ENCODE results near the gene SLC12A4. TPM values are rescaled to one million over a fixed set of nuclear protein-coding genes. Genes with fewer than 3 reads are reported as not detected.
"Not testable (repeated sequence)": the region's sequence is repeated elsewhere in the genome, so short reads cannot be mapped to it uniquely, and the experiment has no call there.

SLC12A4 gene
- total RNA-seq, 4 donors from 2014 or later, result 65.8 to 142 (median 81.3) TPM

DNA sequence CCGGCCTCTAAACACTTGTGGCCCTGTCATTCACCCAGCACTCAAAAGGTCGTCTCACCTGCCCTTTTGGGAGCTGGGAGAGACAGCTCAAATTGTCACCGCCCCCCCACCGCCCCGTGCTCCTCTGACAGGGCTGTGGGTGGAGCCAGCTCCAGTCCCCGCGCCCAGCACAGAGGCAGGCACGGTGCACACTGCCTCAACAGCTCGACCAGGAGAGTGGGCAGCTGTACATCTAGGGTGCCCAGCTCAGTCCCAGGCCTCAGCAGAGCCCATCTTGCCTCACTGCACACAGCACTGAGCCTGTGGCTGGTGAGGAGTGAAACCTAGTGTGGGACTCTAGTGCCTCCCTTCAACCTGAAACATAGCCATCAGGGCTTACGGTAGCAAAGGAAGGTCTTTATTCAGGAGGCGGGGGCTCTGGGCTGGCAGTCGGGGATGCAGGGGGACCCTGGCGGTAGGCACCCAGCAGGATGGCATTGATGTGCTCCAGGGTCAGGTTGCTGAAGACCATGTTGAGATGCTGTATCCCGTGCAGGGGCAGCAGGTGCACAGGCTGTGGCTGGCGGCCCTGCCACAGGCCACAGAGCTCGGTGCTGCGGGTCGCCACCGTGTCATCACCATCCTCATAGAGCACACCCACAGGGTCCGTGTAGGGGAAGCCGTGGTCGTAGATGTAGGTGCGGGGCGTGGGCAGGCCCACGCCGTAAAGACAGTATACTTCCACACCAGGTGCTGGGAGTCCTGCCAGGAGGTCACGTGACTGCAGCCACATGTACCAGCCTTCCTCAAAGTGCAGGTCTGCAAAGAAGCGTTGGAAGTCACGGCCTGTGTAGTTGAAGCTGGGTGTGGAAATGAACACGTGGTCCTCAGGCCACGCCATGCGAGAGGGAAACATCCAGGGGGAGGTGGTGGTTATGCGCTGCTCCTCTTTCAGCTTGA, 28.7 kb downstream of the SLC12A4 start:
- Histone ChIP-seq H3K9me3 (no peaks in the 10 kb centered on the region), H3K4me3 (no peak overlapping the region), H3K27ac (replicated peaks in 1 of 4) (peak overlapping the region in 2 of 4 donors; percentile 15 to 36), H3K4me1 (peaks cover 31 to 64% (median 55%) of the 10 kb centered on the region in 4 donors), H3K36me3 (peaks cover 19 to 60% (median 47%) of the 10 kb centered on the region in 4 donors), H3K27me3 (no peaks in the 10 kb centered on the region)
- intact Hi-C loops (cut with DNase I), result no loop called here
- TF ChIP-seq EP300 (IDR thresholded peaks at IDR 0.05), result no peak
- TF ChIP-seq POLR2AphosphoS5 (IDR thresholded peaks at IDR 0.05), result peak in 1 of 2 donors; percentile 36
- TF ChIP-seq, protein P1, sequence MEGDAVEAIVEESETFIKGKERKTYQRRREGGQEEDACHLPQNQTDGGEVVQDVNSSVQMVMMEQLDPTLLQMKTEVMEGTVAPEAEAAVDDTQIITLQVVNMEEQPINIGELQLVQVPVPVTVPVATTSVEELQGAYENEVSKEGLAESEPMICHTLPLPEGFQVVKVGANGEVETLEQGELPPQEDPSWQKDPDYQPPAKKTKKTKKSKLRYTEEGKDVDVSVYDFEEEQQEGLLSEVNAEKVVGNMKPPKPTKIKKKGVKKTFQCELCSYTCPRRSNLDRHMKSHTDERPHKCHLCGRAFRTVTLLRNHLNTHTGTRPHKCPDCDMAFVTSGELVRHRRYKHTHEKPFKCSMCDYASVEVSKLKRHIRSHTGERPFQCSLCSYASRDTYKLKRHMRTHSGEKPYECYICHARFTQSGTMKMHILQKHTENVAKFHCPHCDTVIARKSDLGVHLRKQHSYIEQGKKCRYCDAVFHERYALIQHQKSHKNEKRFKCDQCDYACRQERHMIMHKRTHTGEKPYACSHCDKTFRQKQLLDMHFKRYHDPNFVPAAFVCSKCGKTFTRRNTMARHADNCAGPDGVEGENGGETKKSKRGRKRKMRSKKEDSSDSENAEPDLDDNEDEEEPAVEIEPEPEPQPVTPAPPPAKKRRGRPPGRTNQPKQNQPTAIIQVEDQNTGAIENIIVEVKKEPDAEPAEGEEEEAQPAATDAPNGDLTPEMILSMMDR (IDR thresholded peaks at IDR 0.05), result no peak
- DNase-seq (ENCODE audit: extremely low spot score), result no peak
- 76% methylated on average over 13 of the region's 33 CpGs for WGBS

DNA sequence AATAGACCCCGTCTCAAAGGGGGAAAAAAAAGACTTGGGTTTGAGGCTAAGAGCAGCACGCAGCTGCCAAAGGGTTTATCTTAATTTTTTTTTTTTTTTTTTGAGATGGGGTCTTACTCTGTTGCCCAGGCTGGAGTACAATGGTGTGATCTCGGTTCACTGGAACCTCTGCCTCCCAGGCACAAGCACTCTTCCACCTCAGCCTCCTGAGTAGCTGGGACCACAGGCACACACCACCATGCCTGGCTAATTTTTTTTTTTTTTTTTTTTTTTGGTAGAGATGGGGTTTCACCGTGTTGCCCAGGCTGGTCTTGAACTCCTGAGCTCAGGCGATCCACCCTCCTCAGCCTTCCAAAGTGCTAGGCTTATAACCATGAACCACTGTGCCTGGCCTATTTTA, 30.7 kb downstream of the SLC12A4 start:
- Histone ChIP-seq H3K4me1 (peaks cover 19 to 54% (median 41%) of the 10 kb centered on the region in 4 donors), H3K27ac (replicated peaks in 1 of 4) (peak overlapping the region in 3 of 4 donors; percentile 86 to 92 (median 91)), H3K36me3 (peaks cover 11 to 54% (median 36%) of the 10 kb centered on the region in 4 donors)
- H3K4me3 ChIP-seq; intact Hi-C loops (cut with DNase I); H3K27me3 ChIP-seq; DNase-seq (ENCODE audit: extremely low spot score); H3K9me3 ChIP-seq: not testable (repeated sequence)
- 93% methylated on average over 5 of the region's 5 CpGs for WGBS

DNA sequence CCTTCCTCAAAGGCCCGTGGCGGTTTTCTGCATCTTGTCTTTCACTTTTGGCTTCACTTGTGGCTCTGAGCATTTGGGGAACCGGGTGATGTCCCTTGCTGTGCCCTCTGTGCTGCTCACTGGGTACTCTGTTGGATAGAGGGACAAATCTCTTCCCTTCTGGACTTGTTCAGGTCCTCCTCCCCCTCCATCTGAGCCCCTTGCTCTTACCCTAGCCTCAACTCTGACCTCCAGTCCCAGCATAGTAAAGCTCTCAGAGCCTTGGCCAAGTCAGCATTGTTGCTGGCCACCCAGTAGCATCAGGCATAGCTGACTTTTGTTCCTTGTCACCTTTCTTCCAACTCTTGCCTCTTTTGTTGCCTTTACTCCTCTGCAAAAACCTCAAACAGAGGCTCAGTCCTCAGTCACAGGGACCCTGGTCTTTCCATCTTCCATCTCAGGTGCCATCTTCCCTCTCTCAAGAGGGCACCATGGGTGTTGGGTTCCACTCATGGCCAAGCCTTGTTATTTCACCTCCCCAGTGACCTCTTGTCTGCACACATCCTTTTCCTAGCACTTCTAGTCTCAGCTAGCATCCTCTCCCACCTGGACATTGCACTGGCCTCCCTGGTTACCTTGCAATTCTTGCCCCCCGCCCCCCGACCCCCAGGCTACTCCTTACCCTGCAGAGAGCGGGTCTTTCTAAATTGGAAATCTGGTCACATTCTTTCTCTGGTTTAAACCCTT, 31.4 kb downstream of the SLC12A4 start:
- Histone ChIP-seq H3K27ac (replicated peaks in 1 of 4) (peak overlapping the region; percentile 86 to 93 (median 92)), H3K27me3 (no peaks in the 10 kb centered on the region), H3K4me1 (peaks cover 19 to 48% (median 35%) of the 10 kb centered on the region in 4 donors), H3K9me3 (no peaks in the 10 kb centered on the region), H3K4me3 (peak overlapping the region; percentile 73 to 96 (median 88)), H3K36me3 (peaks cover 5 to 54% (median 34%) of the 10 kb centered on the region in 4 donors)
- TF ChIP-seq, protein P1 (IDR thresholded peaks at IDR 0.05), result no peak
- TF ChIP-seq POLR2AphosphoS5 (IDR thresholded peaks at IDR 0.05) (no peak), POLR2A (IDR thresholded peaks at IDR 0.05; ENCODE audit: low read depth) (no peak), EP300 (IDR thresholded peaks at IDR 0.05) (no peak)
- WGBS, result 45% methylated on average over 6 of the region's 6 CpGs
- intact Hi-C loops (cut with DNase I), result no loop called here
- no peak for DNase-seq (ENCODE audit: extremely low spot score)

DNA sequence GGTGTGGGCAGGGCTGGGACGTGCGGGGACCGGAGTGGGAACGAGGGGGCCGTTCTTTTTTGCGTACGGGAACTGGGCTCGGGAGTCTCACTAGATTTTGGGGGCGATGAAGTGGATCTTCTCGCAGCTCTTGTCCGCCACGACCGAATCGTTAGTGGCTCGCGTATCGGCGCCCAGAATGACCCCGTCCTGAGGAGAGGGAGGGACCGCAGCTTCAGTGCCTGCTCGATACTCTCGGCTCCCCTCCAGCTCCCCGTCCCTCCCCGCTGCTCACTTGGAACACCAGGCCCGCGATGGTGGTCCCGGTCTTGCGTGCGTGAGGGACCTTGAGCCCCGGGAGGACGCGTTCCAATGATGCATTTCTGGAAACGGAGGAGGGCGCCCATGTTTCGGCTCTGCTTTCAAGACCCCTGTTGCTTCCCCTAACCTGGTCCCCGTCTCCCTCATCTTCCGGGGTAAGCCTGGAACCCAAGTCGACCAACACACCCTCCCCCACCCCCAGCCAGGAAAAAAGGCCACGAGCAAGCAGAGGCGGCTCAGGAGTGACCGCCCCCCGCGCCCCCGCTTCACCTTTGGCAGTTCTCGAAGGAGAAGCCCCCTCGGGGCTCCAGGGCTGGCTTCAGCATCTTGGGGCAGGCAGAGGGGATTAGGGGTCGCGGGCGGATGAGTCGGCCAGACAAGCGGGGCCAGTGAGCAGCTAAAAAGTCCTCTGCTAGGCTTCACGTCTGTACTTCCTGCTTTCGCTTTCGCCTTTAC, 32.1 kb downstream of the SLC12A4 start, which contains the start of gene PSMB10:
Gene PSMB10, minus strand, starts transcription at position 727 of the 756 bp plus-strand sequence. Its CDS starts 101 bp downstream, at position 626.
- Histone ChIP-seq H3K9me3 (no peaks in the 10 kb centered on the region), H3K4me1 (peaks cover 19 to 42% (median 35%) of the 10 kb centered on the region in 4 donors), H3K36me3 (peaks cover 5 to 51% (median 33%) of the 10 kb centered on the region in 4 donors), H3K4me3 (peak within 1 kb of the TSS; percentile 73 to 96 (median 88)), H3K27ac (replicated peaks in 1 of 4) (peak within 1 kb of the TSS; percentile 86 to 93 (median 92)), H3K27me3 (no peaks in the 10 kb centered on the region)
- no peak for DNase-seq (ENCODE audit: extremely low spot score)
- intact Hi-C loops (cut with DNase I), result no loop called here
- under 1% methylated on average over 32 of the region's 54 CpGs for WGBS
- TF ChIP-seq, protein P1 (IDR thresholded peaks at IDR 0.05), result no peak
- TF ChIP-seq POLR2AphosphoS5 (IDR thresholded peaks at IDR 0.05) (peak; percentile 51 to 71), EP300 (IDR thresholded peaks at IDR 0.05) (no peak), POLR2A (IDR thresholded peaks at IDR 0.05; ENCODE audit: low read depth) (no peak)
